Measurements from ENCODE around the gene FAM78B. TPM values are rescaled to one million over a fixed set of nuclear protein-coding genes. Genes with fewer than 3 reads are reported as not detected.

The FAM78B gene
- total RNA-seq, 1 donor from 2014 or later = 0.82 TPM

DNA sequence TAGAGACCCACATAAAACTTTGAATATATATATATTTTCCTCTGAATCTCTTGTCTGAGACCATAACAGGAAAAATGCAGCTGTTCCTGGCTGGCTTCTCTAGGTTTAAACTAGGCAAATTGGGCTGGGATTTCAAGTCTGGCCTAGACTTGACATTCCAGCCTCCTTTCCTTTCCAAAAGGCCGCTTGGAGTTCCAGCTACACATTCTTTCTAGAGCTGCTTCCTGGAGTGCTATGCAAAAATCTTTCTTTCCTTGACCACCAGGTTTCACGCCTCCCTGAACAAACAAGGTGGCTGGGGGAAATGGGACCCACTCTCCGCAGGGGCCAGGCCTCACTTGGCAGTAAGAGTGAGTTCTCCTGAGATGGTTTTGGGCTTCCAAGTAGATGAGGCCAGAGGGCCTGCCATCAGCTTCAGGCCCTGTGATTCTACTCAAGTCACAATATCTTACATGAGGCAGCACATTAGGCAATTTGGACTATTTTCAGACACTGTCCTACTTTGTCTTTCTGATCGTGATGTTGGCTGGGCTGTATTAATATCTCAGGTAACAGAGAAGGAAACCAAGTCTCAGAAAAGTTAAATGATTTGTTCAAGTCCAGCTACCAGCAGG is 102.4 kb downstream of the FAM78B start:
- peak; percentile 62 for DNase-seq

DNA sequence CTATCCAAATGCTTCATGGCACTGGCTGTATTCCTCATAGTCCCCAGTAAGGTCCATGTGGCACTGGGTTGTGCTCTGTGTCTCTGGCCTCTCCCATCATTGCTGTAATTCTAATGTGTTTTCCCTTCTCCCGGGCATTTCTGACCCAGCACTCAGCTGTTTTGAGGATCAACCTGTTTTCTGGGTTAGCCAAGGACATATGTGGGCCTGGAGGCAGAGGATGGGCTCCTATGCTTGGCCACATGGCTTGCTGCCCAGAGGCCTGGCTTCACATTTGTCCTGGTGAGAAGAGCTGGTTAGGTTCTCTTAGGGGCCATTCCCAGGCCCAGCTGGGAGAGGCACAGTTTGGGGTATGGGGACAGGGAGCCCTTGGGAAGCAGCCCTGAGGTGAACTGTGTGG is 103.1 kb downstream of the FAM78B start:
- DNase-seq = peak; percentile 16

DNA sequence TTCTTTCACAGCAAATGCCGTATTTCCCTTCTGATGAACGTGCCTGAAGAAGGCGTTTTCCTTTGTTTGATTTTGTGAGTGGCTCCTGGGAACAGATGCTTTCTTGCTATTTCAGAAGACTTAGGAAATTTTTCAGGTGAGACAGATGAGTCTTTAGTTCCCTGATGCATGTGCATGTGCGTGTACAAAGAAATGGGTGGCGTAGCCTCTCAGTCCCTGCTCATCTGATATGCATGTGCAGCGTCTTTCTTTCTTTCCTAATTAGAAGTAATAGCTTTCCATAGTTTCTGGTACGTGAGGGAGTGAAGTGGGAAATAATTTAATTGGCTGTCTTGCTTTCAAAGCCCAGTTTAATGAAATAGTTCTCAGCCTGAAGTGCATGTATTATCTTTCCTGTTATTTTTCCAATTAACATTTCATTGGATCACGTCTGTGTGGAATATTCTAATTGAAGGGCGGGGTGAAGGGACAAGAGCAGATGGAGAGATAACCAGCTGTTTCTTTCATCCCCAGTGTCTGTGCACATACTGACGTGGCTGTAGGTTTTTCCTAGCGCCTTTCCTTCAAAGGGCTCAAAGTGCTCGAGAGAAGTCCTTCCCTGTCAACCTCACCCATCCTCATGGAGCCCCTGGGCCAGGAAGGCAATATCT is 104.3 kb downstream of the FAM78B start:
- DNase-seq = peak; percentile 3

DNA sequence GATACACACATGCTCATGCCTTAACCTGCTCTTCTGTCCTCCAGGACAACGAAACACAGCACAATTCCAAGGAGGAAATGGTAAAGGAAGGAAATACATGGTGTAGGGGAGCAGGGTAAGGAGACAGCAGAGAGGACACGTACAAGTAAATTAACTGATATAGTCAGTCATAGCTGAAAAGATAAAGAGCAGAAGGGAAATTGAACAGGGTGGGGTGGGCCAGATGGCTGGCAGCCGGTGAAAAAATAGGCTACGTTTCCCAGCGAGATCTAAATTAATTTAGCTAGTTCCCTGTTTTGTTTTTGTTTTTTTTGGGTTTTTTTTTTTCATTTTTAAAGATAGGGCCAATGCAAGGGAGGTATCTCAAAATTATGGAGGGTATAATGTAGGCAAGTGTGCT is 109.2 kb downstream of the FAM78B start:
- DNase-seq = no peak

DNA sequence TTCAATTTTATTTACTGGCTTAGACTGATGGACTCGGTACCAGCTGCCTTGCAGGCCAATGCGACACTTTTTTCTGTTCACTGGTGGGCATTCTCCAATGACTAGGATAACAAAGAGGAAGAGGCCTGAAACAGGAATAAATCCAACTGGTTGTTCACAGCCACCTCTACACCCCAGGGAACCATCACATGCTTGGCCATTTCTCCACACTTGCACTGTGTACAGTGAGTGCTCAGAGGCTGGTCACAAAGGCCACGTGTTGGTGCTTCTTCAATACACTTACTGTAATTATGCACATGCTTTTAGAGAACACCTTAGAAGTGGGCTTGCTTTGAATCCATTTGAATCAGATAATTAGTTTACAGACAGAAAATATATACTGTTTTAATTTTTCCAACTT is 113.4 kb downstream of the FAM78B start:
- no peak for DNase-seq

DNA sequence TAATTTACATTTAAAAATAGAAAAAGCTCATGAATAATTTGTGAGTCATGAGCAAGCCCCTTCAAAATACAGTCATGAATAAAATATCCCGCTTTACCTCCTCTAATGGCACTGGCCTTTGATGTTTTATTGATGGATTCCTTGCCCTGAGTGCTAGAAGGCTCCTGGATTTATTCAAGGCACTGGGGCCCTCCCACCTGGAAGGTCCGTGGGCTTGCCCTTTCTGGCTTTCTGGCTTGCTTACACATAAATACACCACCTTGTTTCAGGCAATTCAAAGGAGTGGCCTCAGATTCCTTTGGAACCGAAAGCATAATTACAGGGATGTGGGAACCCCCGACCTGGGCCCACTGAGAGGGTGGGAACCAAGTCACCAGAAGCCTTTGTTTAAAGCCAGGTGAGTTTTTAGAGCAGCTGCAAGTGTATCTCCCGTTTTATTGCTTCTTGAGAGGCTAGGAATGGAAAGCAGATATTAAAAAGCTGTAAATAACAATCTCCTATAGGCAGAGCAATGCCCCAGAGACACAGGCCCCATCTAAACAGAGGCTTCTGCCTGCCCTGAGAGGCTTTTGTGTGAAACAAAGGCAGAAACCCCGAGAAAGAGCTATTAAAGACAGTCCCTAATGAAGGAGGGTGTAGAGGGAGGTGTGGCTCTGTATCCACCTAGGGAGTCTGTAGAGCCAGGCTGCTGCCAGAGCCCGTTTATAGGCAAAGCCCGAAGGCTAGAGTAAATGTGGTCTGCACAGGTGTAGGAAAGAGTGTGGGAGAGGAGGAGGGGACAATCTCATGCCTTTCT is 126.4 kb downstream of the FAM78B start:
- DNase-seq = no peak

DNA sequence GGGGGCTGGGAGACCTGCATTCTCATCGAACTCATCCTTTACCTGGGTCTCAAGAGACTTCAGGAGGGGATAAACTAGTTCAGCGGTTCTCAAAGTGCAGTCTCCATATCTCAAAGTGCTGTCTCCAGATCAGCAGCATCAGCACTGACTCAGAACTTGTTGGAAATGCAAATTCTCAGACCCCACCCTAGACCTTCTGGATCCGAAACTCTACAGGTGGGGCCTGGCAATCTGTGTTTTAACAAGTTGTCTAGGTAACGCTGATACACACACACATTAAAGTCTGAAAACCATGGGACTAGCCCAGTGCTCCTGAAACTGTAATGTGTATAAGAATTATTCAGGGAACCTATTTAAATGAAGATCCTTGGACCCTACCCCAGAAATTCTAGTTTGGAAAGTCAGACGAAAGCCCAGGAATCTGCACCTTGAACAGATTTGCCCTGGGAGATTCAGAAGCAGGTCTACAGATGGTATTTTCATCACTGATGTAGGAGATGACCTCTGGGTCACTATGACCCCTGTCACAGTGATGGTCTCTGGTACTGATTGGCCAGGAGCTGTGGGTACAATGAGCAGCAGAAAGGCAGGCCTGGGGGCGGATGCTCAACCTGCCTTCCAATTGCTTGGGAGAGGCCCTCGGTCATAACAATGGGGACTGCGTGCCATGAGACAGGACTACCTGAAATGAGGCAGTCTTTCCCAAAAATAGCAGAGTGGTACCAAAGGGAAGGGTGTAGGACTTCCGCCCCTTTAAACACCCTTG is 127.2 kb downstream of the FAM78B start:
- DNase-seq = no peak

DNA sequence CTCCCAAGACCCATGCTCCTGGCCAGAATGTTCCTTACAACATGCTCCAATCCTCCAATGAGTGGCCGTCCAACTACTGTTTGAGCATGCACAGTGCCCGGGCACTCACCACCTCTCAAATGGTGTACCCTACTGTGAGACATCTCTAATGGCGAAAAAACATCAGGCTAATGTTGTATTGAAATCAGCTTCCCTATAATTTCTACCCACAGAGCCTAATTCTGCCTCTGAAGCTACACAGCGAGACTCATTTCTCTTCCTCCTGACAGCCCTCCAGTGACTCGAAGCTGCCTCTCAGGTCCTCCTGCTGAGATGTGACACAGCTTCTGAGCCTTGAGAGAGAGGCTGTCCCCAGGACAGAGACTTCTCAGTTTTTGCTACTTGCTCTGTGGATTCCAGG is 130.7 kb downstream of the FAM78B start:
- no peak for DNase-seq

DNA sequence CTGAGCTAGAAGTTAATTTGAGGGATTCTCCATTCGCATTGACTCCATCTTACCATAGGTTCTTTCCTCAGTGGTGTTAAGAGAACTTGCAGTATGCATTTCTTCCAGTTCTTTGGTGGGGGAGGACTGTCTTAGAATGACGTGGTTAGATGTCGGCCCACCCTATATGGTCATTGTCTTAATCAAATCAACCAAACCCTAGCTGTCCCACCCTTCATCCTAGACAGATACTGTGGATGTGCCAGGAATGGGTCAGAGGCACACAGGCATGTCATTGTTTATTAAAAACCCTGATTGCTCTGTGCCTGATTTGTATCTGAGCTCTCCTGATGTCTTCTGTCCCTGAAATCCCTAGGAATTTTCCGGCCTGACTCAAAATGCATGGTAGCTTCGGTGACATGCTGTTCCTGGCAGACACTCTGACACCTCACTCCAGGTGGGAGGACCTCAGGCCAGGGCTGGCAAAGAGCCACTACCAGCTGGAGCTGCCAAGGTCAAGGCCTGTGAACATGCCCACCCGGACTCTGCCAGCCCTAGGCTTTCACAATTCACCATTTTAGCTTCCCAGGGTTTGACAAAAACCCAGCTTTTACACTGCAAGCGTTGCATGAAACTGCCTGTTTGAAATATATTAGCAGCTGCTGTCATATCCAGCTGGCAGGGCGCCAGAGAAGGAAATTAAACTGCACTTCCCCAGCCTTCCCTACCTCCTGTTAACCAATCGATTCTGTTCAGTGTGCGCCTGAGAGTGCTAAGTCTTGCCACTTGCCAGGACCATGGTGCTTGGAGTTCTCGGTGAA is 134.0 kb downstream of the FAM78B start:
- peak; percentile 92 for DNase-seq

DNA sequence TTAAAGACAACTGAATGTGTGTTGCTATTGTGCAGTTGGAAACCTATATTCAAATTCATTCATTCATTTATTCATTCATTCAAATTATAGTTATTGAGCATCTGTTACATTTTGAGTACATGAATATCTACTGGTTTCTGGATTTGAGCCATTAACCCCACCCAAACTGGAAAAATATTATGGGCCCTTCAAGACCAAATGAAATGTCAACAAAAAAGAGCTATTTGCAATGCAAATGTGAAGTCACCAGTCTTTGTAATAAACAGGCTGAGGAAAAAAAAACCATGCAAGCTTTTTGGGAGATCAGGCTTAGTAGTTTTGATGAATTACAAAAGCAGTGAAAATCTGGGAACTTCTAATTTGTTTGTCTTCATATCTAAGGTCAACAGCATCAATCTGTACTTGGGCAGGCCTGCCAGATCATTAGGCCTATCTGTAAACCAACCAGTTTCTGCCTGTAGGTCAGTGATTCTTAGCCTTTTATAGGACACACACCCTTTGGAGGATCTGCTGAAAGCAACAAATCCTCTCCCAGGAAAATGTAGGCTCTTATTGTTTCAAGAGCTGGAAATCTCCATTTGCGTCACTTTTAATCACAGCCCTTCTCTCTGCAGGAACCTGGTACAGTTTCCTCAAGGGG is 134.7 kb downstream of the FAM78B start:
- no peak for DNase-seq

DNA sequence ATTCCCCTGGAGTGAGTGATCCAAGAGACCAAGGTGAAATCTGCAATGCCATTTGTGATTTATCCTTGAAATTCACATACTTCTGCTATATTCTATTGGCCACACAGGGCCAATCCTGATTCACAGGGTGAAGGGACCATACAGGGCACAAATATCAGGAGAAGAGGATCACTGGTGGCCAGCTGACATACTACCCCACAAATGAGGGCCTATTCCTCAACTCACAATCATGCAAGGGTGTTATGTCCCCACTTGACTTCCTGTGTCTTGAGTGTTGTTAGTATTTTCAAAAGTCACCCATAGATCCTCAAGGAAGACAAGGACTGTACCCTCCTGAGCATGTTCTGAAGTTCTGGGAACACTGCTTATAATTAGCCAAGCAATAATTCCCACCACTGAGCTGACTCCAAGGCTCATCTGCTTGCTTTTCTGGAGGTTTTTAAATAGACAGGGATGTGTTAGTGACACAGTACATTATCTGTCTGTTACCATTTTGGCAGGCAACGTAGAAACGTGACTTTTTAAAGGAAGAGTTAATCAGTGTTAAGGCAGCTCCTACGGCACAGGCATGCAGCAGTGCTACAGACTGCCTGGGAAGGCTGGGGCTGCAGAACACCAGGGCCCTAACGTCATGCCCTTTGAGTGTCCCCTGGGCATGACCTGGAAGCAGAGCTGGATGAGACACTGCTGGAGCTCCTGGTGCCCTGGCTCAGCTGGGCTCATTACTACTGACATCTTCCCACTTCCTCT is 137.4 kb downstream of the FAM78B start:
- no peak for DNase-seq

DNA sequence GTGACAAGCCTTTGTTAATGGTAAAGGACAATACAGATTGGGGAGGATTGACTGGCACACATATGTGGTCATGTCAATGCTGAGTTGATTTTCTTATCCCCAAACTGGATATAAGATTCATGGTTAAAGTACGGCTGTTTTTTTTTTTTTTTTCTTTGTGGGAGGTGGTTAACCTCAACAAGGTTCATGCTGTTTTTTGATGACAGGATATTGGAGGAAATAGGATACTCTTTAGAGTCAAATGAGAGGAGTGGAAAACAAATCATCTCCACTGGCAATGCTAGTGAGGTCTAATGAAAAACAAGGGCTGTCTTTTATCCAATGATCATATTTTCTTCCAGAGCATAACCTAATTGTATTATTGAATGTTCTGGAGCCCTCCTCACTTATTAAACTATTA is 140.2 kb downstream of the FAM78B start:
- no peak for DNase-seq

DNA sequence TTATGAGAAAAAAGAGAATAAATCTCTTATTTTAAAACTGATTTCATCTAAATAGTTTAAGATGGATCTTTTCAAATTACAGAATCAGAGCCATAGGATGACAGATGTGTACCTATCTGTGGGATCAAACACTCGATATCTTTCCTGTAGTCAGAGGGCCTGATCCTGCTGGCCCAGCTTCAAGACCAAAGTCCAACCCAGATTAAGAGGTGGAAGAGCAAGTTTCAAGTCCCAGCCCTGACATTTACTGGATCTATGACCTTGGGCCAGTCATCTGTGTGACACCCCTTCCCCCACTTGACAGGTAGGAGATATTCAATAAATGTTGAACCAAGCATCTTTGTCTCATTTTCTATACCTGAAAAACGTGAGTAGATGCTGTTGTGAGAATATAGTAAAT is 140.7 kb downstream of the FAM78B start:
- DNase-seq = no peak

DNA sequence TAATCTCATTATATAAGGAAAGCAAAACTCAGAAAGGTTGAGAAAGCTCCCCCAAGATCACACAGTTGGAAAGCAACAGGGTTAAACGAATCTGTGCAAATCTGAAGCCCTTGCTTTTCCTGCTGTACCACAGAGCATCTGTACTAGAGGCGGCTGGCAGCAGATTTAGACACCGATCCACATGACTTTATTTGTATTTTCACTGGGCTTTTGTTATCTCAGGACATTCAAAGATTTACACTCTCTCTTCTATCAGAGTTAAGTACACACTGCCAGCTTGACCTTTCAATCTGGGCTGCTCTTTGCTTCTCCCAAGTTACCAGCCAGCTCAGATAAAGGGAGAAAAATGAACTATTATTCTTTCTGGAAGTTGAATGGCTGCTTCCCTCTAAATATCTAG is 146.6 kb downstream of the FAM78B start:
- no peak for DNase-seq

Small RNA genes within 50 kb of the gene (small RNA-seq; reads per million reads assigned to genes)
- gene MIR921 (ENCODE audit: low replicate concordance) = not detected
- not detected for gene RNA5SP64 (ENCODE audit: low replicate concordance)
